HG03175 (cell line): Measurements from ENCODE around the gene ZNF546.

ENCODE experiments used
- ATAC-seq: cut with Tn5 transposase; IDR thresholded peaks from one replicate; pipeline ENCODE4 v1.9.1; 2021; ENCODE audit warnings: mild to moderate bottlenecking, moderate library complexity; ENCODE audit not compliant: unreplicated experiment

ZNF546 gene

DNA sequence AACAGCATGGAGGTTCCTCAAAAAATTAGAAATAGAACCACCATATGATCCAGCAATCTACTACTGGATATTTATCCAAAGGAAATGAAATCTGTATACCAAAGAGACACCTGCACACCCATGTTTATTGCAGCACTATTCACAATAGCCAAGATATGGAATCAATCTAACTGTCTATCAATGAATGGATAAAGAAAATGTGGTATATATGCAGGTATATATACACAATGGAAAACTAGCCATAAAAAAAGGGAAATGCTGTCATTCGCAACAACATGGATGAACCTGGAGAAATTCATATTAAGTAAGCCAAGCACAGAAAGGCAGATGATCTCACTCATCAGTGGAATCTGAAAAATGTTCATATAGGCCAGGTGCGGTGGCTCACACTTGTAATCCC is 56.6 kb downstream of the ZNF546 start:
- no peak for ATAC-seq

- ATAC-seq = no peak
Measured at GRCh38 chr19:40054632-40055031, 57.8 kb downstream of the ZNF546 start.

- ATAC-seq = no peak
Measured at GRCh38 chr19:40055049-40055448, 58.2 kb downstream of the ZNF546 start.

GRCh38 chr19:40055832-40056504 is 59.1 kb downstream of the ZNF546 start, which contains the start of gene ZNF780B:
ZNF780B (minus strand) TSS chr19:40056231; CDS start chr19:40050332, 5,899 bp downstream.
- peak; percentile 76 for ATAC-seq

- ATAC-seq = no peak
Measured at GRCh38 chr19:40056505-40056904, 59.6 kb downstream of the ZNF546 start.

DNA sequence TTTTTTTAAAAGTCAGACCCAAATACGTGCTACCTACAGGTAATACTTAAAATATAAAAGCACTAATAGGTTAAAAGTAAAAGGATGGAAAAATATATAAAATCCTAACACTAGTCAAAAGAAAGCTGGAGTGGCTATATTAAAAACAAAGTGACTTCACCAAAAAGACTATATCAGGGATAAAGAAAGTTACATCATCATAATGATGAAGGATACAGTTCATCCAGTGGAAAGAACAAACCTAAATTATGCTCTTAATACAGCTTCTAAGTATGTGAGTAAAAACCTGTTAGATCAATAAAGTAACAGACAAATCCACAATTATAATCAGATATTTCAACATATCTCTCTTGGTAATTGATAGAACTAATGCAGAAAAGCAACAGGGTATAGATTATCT is 60.3 kb downstream of the ZNF546 start:
- ATAC-seq = no peak

DNA sequence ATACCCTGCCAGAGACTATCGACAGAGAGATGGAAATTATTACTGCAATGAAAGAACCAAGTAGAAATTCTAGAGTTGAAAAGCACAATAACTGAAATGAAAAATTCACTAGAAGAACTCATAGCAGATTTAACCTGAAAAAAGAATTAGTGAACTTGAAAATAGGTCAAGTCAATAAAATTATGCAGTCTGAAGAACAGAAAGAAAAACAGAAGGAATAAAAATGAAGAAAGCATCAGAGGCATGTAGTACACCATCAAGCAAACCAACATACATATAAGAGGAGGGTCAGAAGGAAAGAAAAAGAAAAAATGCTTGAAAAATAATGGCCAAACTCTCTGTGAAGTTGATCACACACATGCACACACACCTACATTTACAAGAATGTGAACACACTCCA is 62.8 kb downstream of the ZNF546 start:
- no peak for ATAC-seq

DNA sequence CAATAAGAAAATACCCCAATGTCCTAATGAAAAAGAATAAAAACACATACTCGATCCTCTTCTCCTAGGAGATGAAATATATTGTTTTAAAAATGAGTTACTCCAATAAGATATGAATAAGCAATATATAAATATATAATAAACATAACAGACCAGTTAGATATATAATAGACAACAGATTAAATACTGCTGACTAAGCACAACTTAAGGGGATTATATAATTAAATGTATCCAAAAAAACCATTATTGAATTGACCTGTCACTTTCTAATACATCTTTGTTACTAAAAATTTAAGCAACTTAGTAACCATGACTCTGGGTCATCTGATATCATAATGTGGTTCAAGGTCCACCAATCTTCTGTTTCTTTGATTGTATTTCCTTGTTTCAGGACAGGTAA is 73.2 kb downstream of the ZNF546 start:
- no peak for ATAC-seq
